Measurements from ENCODE around the gene LINC01488. TPM values are rescaled to one million over a fixed set of nuclear protein-coding genes. Genes with fewer than 3 reads are reported as not detected.

The LINC01488 gene
- total RNA-seq, 1 donor from 2014 or later: not detected

GRCh38 chr11:69533296-69534165 lies 52.1 kb downstream of the LINC01488 start:
- Histone ChIP-seq H3K27me3 (ENCODE audit: insufficient read depth, low read length) (no peaks in the 10 kb centered on the region), H3K9me3 (ENCODE audit: insufficient read depth, low read depth, low read length) (no peaks in the 10 kb centered on the region), H4K20me1 (ENCODE audit: insufficient read depth, low read length) (no peaks in the 10 kb centered on the region), H3K4me1 (ENCODE audit: insufficient read depth, low read length) (no peaks in the 10 kb centered on the region), H3K4me3 (ENCODE audit: insufficient read depth, low read depth, low read length) (no peak overlapping the region), H3K27ac (ENCODE audit: low read depth, low read length) (no peak overlapping the region), H3K9ac (ENCODE audit: low read length) (no peak overlapping the region), H3K79me2 (ENCODE audit: insufficient read depth, low read length) (no peaks in the 10 kb centered on the region), H2AFZ (ENCODE audit: low read depth, low read length) (no peak overlapping the region), H3K36me3 (ENCODE audit: insufficient read depth, low read length) (no peaks in the 10 kb centered on the region), H3K4me2 (ENCODE audit: low read length) (no peak overlapping the region)
- H3K9me3 Mint-ChIP-seq (ENCODE audit: unreplicated experiment): peaks cover 7% of the 10 kb centered on the region
- TF ChIP-seq CTCF (IDR thresholded peaks at IDR 0.05; ENCODE audit: insufficient read depth, low read depth, low read length): no peak
- TF ChIP-seq EZH2 (IDR thresholded peaks at IDR 0.05; ENCODE audit: insufficient read depth, low read length): no peak
- H3K4me1 Mint-ChIP-seq (ENCODE audit: low read depth, unreplicated experiment): no peaks in the 10 kb centered on the region
- DNase-seq (ENCODE audit: low read depth): no peak
- H3K36me3 Mint-ChIP-seq (ENCODE audit: low read depth, unreplicated experiment): peaks cover 2% of the 10 kb centered on the region
- H3K4me3 Mint-ChIP-seq (ENCODE audit: unreplicated experiment): no peak overlapping the region
- FAIRE-seq: no peak
- peaks cover 59% of the 10 kb centered on the region for H3K27me3 Mint-ChIP-seq (ENCODE audit: low read depth, unreplicated experiment)
- no peak overlapping the region for H3K27ac Mint-ChIP-seq (ENCODE audit: unreplicated experiment)

- H3K27ac ChIP-seq (ENCODE audit: low read depth, low read length): no peak overlapping the region
- H3K36me3 ChIP-seq (ENCODE audit: insufficient read depth, low read length): no peaks in the 10 kb centered on the region
- H3K4me1 ChIP-seq (ENCODE audit: insufficient read depth, low read length): no peaks in the 10 kb centered on the region
- no peaks in the 10 kb centered on the region for H3K27me3 ChIP-seq (ENCODE audit: insufficient read depth, low read length)
- no peak overlapping the region for H3K27ac Mint-ChIP-seq (ENCODE audit: unreplicated experiment)
- H3K27me3 Mint-ChIP-seq (ENCODE audit: low read depth, unreplicated experiment): peaks cover 60% of the 10 kb centered on the region
- no peak for TF ChIP-seq EZH2 (IDR thresholded peaks at IDR 0.05; ENCODE audit: insufficient read depth, low read length)
- TF ChIP-seq CTCF (IDR thresholded peaks at IDR 0.05; ENCODE audit: insufficient read depth, low read depth, low read length): no peak
- peaks cover 7% of the 10 kb centered on the region for H3K9me3 Mint-ChIP-seq (ENCODE audit: unreplicated experiment)
- peaks cover 2% of the 10 kb centered on the region for H3K36me3 Mint-ChIP-seq (ENCODE audit: low read depth, unreplicated experiment)
- H3K4me3 ChIP-seq (ENCODE audit: insufficient read depth, low read depth, low read length): no peak overlapping the region
- no peak overlapping the region for H3K4me3 Mint-ChIP-seq (ENCODE audit: unreplicated experiment)
- FAIRE-seq (no peak), DNase-seq (ENCODE audit: low read depth) (no peak)
- no peak overlapping the region for H3K9ac ChIP-seq (ENCODE audit: low read length)
- no peaks in the 10 kb centered on the region for H4K20me1 ChIP-seq (ENCODE audit: insufficient read depth, low read length)
- no peak overlapping the region for H3K4me2 ChIP-seq (ENCODE audit: low read length)
- H3K79me2 ChIP-seq (ENCODE audit: insufficient read depth, low read length): no peaks in the 10 kb centered on the region
- no peak overlapping the region for H2AFZ ChIP-seq (ENCODE audit: low read depth, low read length)
- no peaks in the 10 kb centered on the region for H3K4me1 Mint-ChIP-seq (ENCODE audit: low read depth, unreplicated experiment)
- H3K9me3 ChIP-seq (ENCODE audit: insufficient read depth, low read depth, low read length): no peaks in the 10 kb centered on the region
Measured at GRCh38 chr11:69534166-69534530, 52.7 kb downstream of the LINC01488 start.

GRCh38 chr11:69535908-69536307 lies 54.4 kb downstream of the LINC01488 start:
- H3K9me3 ChIP-seq (ENCODE audit: insufficient read depth, low read depth, low read length): no peaks in the 10 kb centered on the region
- H3K4me2 ChIP-seq (ENCODE audit: low read length): no peak overlapping the region
- TF ChIP-seq EZH2 (IDR thresholded peaks at IDR 0.05; ENCODE audit: insufficient read depth, low read length) (no peak), CTCF (IDR thresholded peaks at IDR 0.05; ENCODE audit: insufficient read depth, low read depth, low read length) (no peak)
- peaks cover 4% of the 10 kb centered on the region for H3K4me1 ChIP-seq (ENCODE audit: insufficient read depth, low read length)
- H3K79me2 ChIP-seq (ENCODE audit: insufficient read depth, low read length): no peaks in the 10 kb centered on the region
- Mint-ChIP-seq H3K4me3 (ENCODE audit: unreplicated experiment) (no peak overlapping the region), H3K27ac (ENCODE audit: unreplicated experiment) (no peak overlapping the region), H3K4me1 (ENCODE audit: low read depth, unreplicated experiment) (no peaks in the 10 kb centered on the region), H3K36me3 (ENCODE audit: low read depth, unreplicated experiment) (peaks cover 3% of the 10 kb centered on the region), H3K27me3 (ENCODE audit: low read depth, unreplicated experiment) (peaks cover 50% of the 10 kb centered on the region), H3K9me3 (ENCODE audit: unreplicated experiment) (peaks cover 5% of the 10 kb centered on the region)
- no peak overlapping the region for H2AFZ ChIP-seq (ENCODE audit: low read depth, low read length)
- H3K36me3 ChIP-seq (ENCODE audit: insufficient read depth, low read length): no peaks in the 10 kb centered on the region
- no peaks in the 10 kb centered on the region for H4K20me1 ChIP-seq (ENCODE audit: insufficient read depth, low read length)
- H3K27me3 ChIP-seq (ENCODE audit: insufficient read depth, low read length): no peaks in the 10 kb centered on the region
- H3K9ac ChIP-seq (ENCODE audit: low read length): no peak overlapping the region
- no peak overlapping the region for H3K27ac ChIP-seq (ENCODE audit: low read depth, low read length)
- DNase-seq (ENCODE audit: low read depth) (no peak), FAIRE-seq (no peak)
- H3K4me3 ChIP-seq (ENCODE audit: insufficient read depth, low read depth, low read length): no peak overlapping the region
